ENCODE data around the gene ZNF208. TPM values are rescaled to one million over a fixed set of nuclear protein-coding genes. Genes with fewer than 3 reads are reported as not detected.
"Not testable (repeated sequence)": the region's sequence is repeated elsewhere in the genome, so short reads cannot be mapped to it uniquely, and the experiment has no call there.

ZNF208 gene
- total RNA-seq, 1 experiment from 2014 or later, result not detected

- H3K36me3 ChIP-seq, result no peaks in the 10 kb centered on the region
- no peak overlapping the region for H3K4me3 ChIP-seq
- no peak for DNase-seq
- no peaks in the 10 kb centered on the region for H3K27me3 ChIP-seq
- H3K9me3 ChIP-seq, result no peaks in the 10 kb centered on the region
Measured at GRCh38 chr19:21902571-21902970, 108.2 kb downstream of the ZNF208 start.

- DNase-seq, result no peak
- Histone ChIP-seq H3K36me3 (no peaks in the 10 kb centered on the region), H3K4me3 (no peak overlapping the region), H3K9me3 (no peaks in the 10 kb centered on the region), H3K27me3 (no peaks in the 10 kb centered on the region)
Measured at GRCh38 chr19:21901861-21902260, 108.9 kb downstream of the ZNF208 start.

GRCh38 chr19:21900401-21900800 is 110.3 kb downstream of the ZNF208 start:
- Histone ChIP-seq H3K27me3 (no peaks in the 10 kb centered on the region), H3K36me3 (no peaks in the 10 kb centered on the region), H3K9me3 (no peaks in the 10 kb centered on the region), H3K4me3 (no peak overlapping the region)
- DNase-seq, result no peak

- no peaks in the 10 kb centered on the region for H3K36me3 ChIP-seq
- H3K9me3 ChIP-seq, result no peaks in the 10 kb centered on the region
- no peak for DNase-seq
- H3K4me3 ChIP-seq, result no peak overlapping the region
- no peaks in the 10 kb centered on the region for H3K27me3 ChIP-seq
Measured at GRCh38 chr19:21891086-21891485, 119.7 kb downstream of the ZNF208 start.

GRCh38 chr19:21890017-21890416 is 120.7 kb downstream of the ZNF208 start:
- not testable (repeated sequence) for H3K4me3 ChIP-seq, H3K36me3 ChIP-seq, H3K27me3 ChIP-seq, H3K9me3 ChIP-seq
- DNase-seq, result peak; percentile 2

- H3K4me3 ChIP-seq, DNase-seq, H3K27me3 ChIP-seq, H3K9me3 ChIP-seq, H3K36me3 ChIP-seq: not testable (repeated sequence)
Measured at GRCh38 chr19:21885516-21885915, 125.2 kb downstream of the ZNF208 start.

- not testable (repeated sequence) for H3K27me3 ChIP-seq, H3K9me3 ChIP-seq, H3K36me3 ChIP-seq, DNase-seq, H3K4me3 ChIP-seq
Measured at GRCh38 chr19:21884786-21885185, 126.0 kb downstream of the ZNF208 start.

GRCh38 chr19:21883516-21883915 is 127.2 kb downstream of the ZNF208 start:
- DNase-seq, result no peak
- no peaks in the 10 kb centered on the region for H3K36me3 ChIP-seq

More at GRCh38 chr19:21883516-21883915, 127.2 kb downstream of the ZNF208 start:
- no peak overlapping the region for H3K4me3 ChIP-seq
- H3K9me3 ChIP-seq, result no peaks in the 10 kb centered on the region
- no peaks in the 10 kb centered on the region for H3K27me3 ChIP-seq

Other genes with a start within 250 kb of the ZNF208 start
- gene ZNF100, start 243.4 kb downstream of the ZNF208 start, total RNA-seq (2014; rRNA removed; shearing (Covaris generic); ENCODE audit: low replicate concordance), result 0.86 and 0.89 TPM in 2 replicates
- gene ZNF43, start 174.8 kb downstream of the ZNF208 start, total RNA-seq (2014; rRNA removed; shearing (Covaris generic); ENCODE audit: low replicate concordance), result 0.99 and 1.0 TPM in 2 replicates
- gene ZNF257, start 41.5 kb upstream of the ZNF208 start, total RNA-seq (2014; rRNA removed; shearing (Covaris generic); ENCODE audit: low replicate concordance), result not detected in 2 replicates
- not detected in 2 replicates for gene ZNF676, start 186.0 kb upstream of the ZNF208 start, total RNA-seq (2014; rRNA removed; shearing (Covaris generic); ENCODE audit: low replicate concordance)